Smooth muscle cell (in vitro differentiated cells): ENCODE results near the gene FGB. TPM values are rescaled to one million over a fixed set of nuclear protein-coding genes. Genes with fewer than 3 reads are reported as not detected.

ENCODE experiments used
- DNase-seq: peaks from one replicate; lab custom pipeline; 2025; ENCODE audit not compliant: unreplicated experiment; lab: John Stamatoyannopoulos, UW
- H2AFZ ChIP-seq: fragments of 200-600 bp; sonication (generic); 2 replicates; pipeline ENCODE4 v1.6.0; 2016; ENCODE audit warnings: antibody characterized with exemption, low read depth, mild to moderate bottlenecking
- H3F3A ChIP-seq: fragments of 200-600 bp; sonication (generic); 2 replicates; pipeline ENCODE4 v1.6.0; 2017; ENCODE audit warnings: antibody characterized with exemption, low read depth
- H3K27ac ChIP-seq: fragments of 200-600 bp; sonication (generic); 2 replicates; pipeline ENCODE4 v1.5.1; 2016; ENCODE audit warnings: low read depth, mild to moderate bottlenecking
- H3K27me3 ChIP-seq: fragments of 200-600 bp; sonication (generic); 2 replicates; pipeline ENCODE4 v1.6.1; 2016; ENCODE audit warnings: low read depth, mild to moderate bottlenecking
- H3K36me3 ChIP-seq: fragments of 200-600 bp; sonication (generic); 2 replicates; pipeline ENCODE4 v1.5.1; 2016; ENCODE audit warnings: low read depth
- H3K4me1 ChIP-seq: fragments of 200-600 bp; sonication (generic); 2 replicates; pipeline ENCODE4 v1.5.1; 2016; ENCODE audit warnings: low read depth
- H3K4me2 ChIP-seq: fragments of 200-600 bp; sonication (generic); 2 replicates; pipeline ENCODE4 v1.6.0; 2016; ENCODE audit warnings: mild to moderate bottlenecking
- H3K4me3 ChIP-seq: fragments of 200-600 bp; sonication (generic); 2 replicates; pipeline ENCODE4 v1.5.1; 2016; ENCODE audit warnings: mild to moderate bottlenecking
- H3K79me2 ChIP-seq: fragments of 200-600 bp; sonication (generic); 2 replicates; pipeline ENCODE4 v1.6.0; 2016; ENCODE audit warnings: low read depth, mild to moderate bottlenecking
- H3K9ac ChIP-seq: fragments of 200-600 bp; sonication (generic); 2 replicates; pipeline ENCODE4 v1.6.0; 2016; ENCODE audit warnings: low read depth
- H3K9me3 ChIP-seq: fragments of 200-600 bp; sonication (generic); replicated peaks from 2 replicates; pipeline ENCODE4 v1.5.1; 2016; ENCODE audit warnings: low read depth
- H4K20me1 ChIP-seq: fragments of 200-600 bp; sonication (generic); 2 replicates; pipeline ENCODE4 v1.6.0; 2016; ENCODE audit warnings: low read depth
- WGBS: methylation state at CpG from one replicate; pipeline ENCODE4 v1.1.7; 2016; ENCODE audit warnings: low lambda C conversion rate; 5-methylcytosine and 5-hydroxymethylcytosine counted together
- polyA plus RNA-seq: library from polyadenylated mRNA; unstranded; fragments of >200 nt; fragmentation: Nextera tagmentation; extraction: Ambion mirVana; gene quantifications from 2 replicates; pipeline ENCODE4 v1.2.1, GENCODE V29; 2016
- total RNA-seq: library from RNA; depleted of rRNA; stranded (reverse); fragments of >200 nt; gene quantifications from 2 replicates; pipeline ENCODE4 v1.2.3, GENCODE V29; 2014
- TF ChIP-seq, protein P1 (sequence below): fragments of 200-600 bp; sonication (generic); IDR thresholded peaks from 2 replicates; pipeline ENCODE4 v1.5.1; 2017; ENCODE audit warnings: borderline replicate concordance, mild to moderate bottlenecking, antibody characterized with exemption; ENCODE audit not compliant: insufficient read depth, poor library complexity, severe bottlenecking

The FGB gene
- total and polyA plus RNA-seq, 2 experiments from 2014 or later = 1.1 TPM; not detected in 1

DNA sequence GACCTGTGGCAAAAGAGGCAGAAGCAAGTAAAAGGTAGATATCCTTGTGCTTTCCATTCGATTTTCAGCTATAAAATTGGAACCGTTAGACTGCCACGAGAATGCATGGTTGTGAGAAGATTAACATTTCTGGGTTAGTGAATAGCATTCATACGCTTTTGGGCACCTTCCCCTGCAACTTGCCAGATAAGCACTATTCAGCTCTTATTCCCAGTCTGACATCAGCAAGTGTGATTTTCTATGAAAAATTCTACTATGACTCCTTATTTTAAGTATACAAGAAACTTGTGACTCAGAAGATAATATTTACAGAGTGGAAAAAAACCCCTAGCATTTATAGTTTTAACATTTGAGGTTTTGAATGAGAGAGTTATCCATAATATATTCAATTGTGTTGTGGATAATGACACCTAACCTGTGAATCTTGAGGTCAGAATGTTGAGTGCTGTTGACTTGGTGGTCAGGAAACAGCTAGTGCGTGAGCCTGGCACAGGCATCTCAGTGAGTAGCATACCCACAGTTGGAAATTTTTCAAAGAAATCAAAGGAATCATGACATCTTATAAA, 3.9 kb downstream of the FGB start:
- H4K20me1 ChIP-seq = no peaks in the 10 kb centered on the region
- no peak overlapping the region for H3K4me2 ChIP-seq
- H3K79me2 ChIP-seq = no peaks in the 10 kb centered on the region
- 85% methylated on average over 5 of the region's 5 CpGs for WGBS
- H3K4me1 ChIP-seq = no peaks in the 10 kb centered on the region
- TF ChIP-seq, protein P1, sequence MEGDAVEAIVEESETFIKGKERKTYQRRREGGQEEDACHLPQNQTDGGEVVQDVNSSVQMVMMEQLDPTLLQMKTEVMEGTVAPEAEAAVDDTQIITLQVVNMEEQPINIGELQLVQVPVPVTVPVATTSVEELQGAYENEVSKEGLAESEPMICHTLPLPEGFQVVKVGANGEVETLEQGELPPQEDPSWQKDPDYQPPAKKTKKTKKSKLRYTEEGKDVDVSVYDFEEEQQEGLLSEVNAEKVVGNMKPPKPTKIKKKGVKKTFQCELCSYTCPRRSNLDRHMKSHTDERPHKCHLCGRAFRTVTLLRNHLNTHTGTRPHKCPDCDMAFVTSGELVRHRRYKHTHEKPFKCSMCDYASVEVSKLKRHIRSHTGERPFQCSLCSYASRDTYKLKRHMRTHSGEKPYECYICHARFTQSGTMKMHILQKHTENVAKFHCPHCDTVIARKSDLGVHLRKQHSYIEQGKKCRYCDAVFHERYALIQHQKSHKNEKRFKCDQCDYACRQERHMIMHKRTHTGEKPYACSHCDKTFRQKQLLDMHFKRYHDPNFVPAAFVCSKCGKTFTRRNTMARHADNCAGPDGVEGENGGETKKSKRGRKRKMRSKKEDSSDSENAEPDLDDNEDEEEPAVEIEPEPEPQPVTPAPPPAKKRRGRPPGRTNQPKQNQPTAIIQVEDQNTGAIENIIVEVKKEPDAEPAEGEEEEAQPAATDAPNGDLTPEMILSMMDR = no peak
- DNase-seq = no peak
- no peaks in the 10 kb centered on the region for H3K27me3 ChIP-seq
- no peak overlapping the region for H3K9ac ChIP-seq
- no peak overlapping the region for H2AFZ ChIP-seq
- H3K36me3 ChIP-seq = no peaks in the 10 kb centered on the region
- H3F3A ChIP-seq = no peaks in the 10 kb centered on the region
- no peaks in the 10 kb centered on the region for H3K9me3 ChIP-seq
- no peak overlapping the region for H3K4me3 ChIP-seq
- no peak overlapping the region for H3K27ac ChIP-seq

DNA sequence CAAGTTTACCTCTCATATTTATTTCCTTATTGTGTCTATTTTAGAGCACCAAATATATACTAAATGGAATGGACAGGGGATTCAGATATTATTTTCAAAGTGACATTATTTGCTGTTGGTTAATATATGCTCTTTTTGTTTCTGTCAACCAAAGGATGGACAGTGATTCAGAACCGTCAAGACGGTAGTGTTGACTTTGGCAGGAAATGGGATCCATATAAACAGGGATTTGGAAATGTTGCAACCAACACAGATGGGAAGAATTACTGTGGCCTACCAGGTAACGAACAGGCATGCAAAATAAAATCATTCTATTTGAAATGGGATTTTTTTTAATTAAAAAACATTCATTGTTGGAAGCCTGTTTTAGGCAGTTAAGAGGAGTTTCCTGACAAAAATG, 6.2 kb downstream of the FGB start:
- H2AFZ ChIP-seq = no peak overlapping the region
- 81% methylated on average over 3 of the region's 3 CpGs for WGBS
- H3K79me2 ChIP-seq = no peaks in the 10 kb centered on the region
- no peaks in the 10 kb centered on the region for H3K4me1 ChIP-seq
- no peak overlapping the region for H3K27ac ChIP-seq
- H3F3A ChIP-seq = no peaks in the 10 kb centered on the region
- no peak for DNase-seq
- no peaks in the 10 kb centered on the region for H3K36me3 ChIP-seq
- no peak overlapping the region for H3K4me3 ChIP-seq
- TF ChIP-seq, protein P1 = no peak
- H3K27me3 ChIP-seq = no peaks in the 10 kb centered on the region
- H3K9me3 ChIP-seq = no peaks in the 10 kb centered on the region
- no peaks in the 10 kb centered on the region for H4K20me1 ChIP-seq
- H3K9ac ChIP-seq = no peak overlapping the region
- no peak overlapping the region for H3K4me2 ChIP-seq

DNA sequence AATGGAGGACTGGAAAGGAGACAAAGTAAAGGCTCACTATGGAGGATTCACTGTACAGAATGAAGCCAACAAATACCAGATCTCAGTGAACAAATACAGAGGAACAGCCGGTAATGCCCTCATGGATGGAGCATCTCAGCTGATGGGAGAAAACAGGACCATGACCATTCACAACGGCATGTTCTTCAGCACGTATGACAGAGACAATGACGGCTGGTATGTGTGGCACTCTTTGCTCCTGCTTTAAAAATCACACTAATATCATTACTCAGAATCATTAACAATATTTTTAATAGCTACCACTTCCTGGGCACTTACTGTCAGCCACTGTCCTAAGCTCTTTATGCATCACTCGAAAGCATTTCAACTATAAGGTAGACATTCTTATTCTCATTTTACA, 6.8 kb downstream of the FGB start:
- no peak overlapping the region for H3K4me3 ChIP-seq
- H3K27ac ChIP-seq = no peak overlapping the region
- no peak for DNase-seq
- H3K9ac ChIP-seq = no peak overlapping the region
- no peaks in the 10 kb centered on the region for H3K9me3 ChIP-seq
- TF ChIP-seq, protein P1 = no peak
- H3K4me2 ChIP-seq = no peak overlapping the region
- H2AFZ ChIP-seq = no peak overlapping the region
- H4K20me1 ChIP-seq = no peaks in the 10 kb centered on the region
- H3K79me2 ChIP-seq = no peaks in the 10 kb centered on the region
- no peaks in the 10 kb centered on the region for H3K27me3 ChIP-seq
- no peaks in the 10 kb centered on the region for H3K4me1 ChIP-seq
- no peaks in the 10 kb centered on the region for H3K36me3 ChIP-seq
- WGBS = 89% methylated on average over 5 of the region's 5 CpGs
- H3F3A ChIP-seq = no peaks in the 10 kb centered on the region

DNA sequence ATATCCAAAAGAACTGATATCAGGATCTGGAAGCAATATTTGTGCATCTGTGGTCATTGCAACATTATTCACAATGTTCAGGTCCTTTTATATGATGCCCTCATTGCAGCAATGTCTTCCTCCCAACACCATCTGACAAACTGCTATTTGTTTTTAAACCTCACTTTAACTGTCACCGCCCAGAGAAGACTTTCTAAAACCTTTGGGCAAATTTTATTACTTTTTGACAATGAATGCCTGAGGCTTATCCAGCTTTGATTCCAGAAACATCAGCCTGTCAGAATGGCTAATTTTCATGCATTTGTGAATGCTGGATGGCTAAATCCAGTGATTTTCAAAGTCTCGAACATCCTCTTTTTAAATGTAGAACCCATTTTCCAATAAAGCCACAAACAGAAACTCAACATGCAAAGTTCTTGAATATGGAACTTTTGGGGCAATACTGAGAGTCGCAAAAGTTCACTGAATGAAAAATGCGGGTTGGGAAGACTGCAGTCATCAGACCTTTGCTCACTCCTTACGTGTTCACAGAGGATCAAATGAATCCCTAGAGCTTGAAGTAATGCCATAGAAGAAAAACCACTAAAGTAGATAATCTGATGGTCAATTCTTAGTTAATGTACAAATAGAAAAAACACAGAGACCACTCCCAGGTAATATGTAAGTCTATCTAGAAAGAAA, 10.5 kb downstream of the FGB start:
- H3K9me3 ChIP-seq = no peaks in the 10 kb centered on the region
- no peaks in the 10 kb centered on the region for H3K27me3 ChIP-seq
- H4K20me1 ChIP-seq = no peaks in the 10 kb centered on the region
- H3K4me2 ChIP-seq = no peak overlapping the region
- H3K4me1 ChIP-seq = no peaks in the 10 kb centered on the region
- 86% methylated on average over 5 of the region's 5 CpGs for WGBS
- no peak overlapping the region for H3K27ac ChIP-seq
- no peaks in the 10 kb centered on the region for H3F3A ChIP-seq
- DNase-seq = no peak
- no peak overlapping the region for H2AFZ ChIP-seq
- no peaks in the 10 kb centered on the region for H3K79me2 ChIP-seq
- TF ChIP-seq, protein P1 = no peak
- no peak overlapping the region for H3K9ac ChIP-seq
- no peaks in the 10 kb centered on the region for H3K36me3 ChIP-seq
- no peak overlapping the region for H3K4me3 ChIP-seq
